ENCODE measurements around the gene MOB3A. TPM values are rescaled to one million over a fixed set of nuclear protein-coding genes. Genes with fewer than 3 reads are reported as not detected.

MOB3A gene
- total and polyA plus RNA-seq, 2 of the 13 experiments (the other 11 are each of a cell fraction or from before 2014, with no cell fraction given) = 3.5 to 17.8 TPM

DNA sequence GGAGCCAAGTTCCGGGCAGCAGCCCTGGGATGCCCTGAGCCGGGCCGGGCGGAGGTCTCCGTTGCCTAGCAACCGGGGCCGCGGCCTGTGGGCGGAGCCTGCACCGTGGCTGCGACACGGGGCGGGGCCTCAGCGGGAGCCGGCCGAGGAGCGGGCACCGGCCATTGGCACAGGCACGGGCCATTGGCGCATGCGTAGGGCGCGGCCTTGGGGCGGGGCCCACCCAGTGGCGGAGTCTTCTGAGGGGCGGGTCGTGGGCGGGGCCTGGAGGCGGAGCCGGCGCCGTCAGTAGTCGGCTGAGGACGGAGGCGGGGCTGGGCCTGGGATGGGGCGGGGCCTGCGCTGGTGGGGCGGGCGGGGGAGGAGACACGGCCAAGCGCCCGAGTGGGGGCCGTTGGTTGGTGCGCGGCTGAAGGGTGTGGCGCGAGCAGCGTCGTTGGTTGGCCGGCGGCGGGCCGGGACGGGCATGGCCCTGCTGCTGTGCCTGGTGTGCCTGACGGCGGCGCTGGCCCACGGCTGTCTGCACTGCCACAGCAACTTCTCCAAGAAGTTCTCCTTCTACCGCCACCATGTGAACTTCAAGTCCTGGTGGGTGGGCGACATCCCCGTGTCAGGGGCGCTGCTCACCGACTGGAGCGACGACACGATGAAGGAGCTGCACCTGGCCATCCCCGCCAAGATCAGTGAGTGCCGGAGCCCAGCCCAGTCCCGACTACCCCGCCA lies 515 bp upstream of the MOB3A start, which contains the start of gene IZUMO4 (continued):
- TF ChIP-seq, protein P1, sequence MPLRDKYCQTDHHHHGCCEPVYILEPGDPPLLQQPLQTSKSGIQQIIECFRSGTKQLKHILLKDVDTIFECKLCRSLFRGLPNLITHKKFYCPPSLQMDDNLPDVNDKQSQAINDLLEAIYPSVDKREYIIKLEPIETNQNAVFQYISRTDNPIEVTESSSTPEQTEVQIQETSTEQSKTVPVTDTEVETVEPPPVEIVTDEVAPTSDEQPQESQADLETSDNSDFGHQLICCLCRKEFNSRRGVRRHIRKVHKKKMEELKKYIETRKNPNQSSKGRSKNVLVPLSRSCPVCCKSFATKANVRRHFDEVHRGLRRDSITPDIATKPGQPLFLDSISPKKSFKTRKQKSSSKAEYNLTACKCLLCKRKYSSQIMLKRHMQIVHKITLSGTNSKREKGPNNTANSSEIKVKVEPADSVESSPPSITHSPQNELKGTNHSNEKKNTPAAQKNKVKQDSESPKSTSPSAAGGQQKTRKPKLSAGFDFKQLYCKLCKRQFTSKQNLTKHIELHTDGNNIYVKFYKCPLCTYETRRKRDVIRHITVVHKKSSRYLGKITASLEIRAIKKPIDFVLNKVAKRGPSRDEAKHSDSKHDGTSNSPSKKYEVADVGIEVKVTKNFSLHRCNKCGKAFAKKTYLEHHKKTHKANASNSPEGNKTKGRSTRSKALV (CRISPR knock-in tag; IDR thresholded peaks at IDR 0.05) = no peak
- TF ChIP-seq ZSCAN9 (CRISPR knock-in tag; IDR thresholded peaks at IDR 0.05; ENCODE audit: borderline replicate concordance) (no peak), PRMT3 (CRISPR knock-in tag; IDR thresholded peaks at IDR 0.05; ENCODE audit: borderline replicate concordance, low read depth) (no peak), ATF4 (CRISPR knock-in tag; IDR thresholded peaks at IDR 0.05) (no peak), ZBED4 (CRISPR knock-in tag; IDR thresholded peaks at IDR 0.05; ENCODE audit: borderline replicate concordance) (no peak), NFATC3 (CRISPR knock-in tag; IDR thresholded peaks at IDR 0.05) (no peak), ZNF317 (CRISPR knock-in tag; IDR thresholded peaks at IDR 0.05) (no peak), UBTF (CRISPR knock-in tag; IDR thresholded peaks at IDR 0.05) (no peak), ZNF136 (CRISPR knock-in tag; IDR thresholded peaks at IDR 0.05; ENCODE audit: low read depth) (no peak), SUZ12 (IDR thresholded peaks at IDR 0.05; ENCODE audit: low read depth, low read length) (no peak), TCF7L2 (IDR thresholded peaks at IDR 0.05; ENCODE audit: low read depth, low read length) (no peak), SAP130 (CRISPR knock-in tag; IDR thresholded peaks at IDR 0.05; ENCODE audit: low read depth) (peak; percentile 80), ESRRA (CRISPR knock-in tag; IDR thresholded peaks at IDR 0.05; ENCODE audit: low read depth) (peak; percentile 4; the same call in 1 of the 2 replicates), NFIB (CRISPR knock-in tag; IDR thresholded peaks at IDR 0.05; ENCODE audit: borderline replicate concordance) (no peak), ZNF329 (CRISPR knock-in tag; IDR thresholded peaks at IDR 0.05; ENCODE audit: low read depth) (0 out of 2 replicates have a peak, but pooled peaks have one; percentile 12), MAZ (IDR thresholded peaks at IDR 0.05; ENCODE audit: borderline replicate concordance, low read depth, low read length) (peak; percentile 28), MAZ (CRISPR knock-in tag; IDR thresholded peaks at IDR 0.05; ENCODE audit: low read depth) (no peak; the same call in none of the 2 replicates), ETV6 (CRISPR knock-in tag; conservative IDR thresholded peaks at IDR 0.05) (0 out of 2 replicates have a peak, but pooled peaks have one; percentile 0), ZNF75D (CRISPR knock-in tag; IDR thresholded peaks at IDR 0.05; ENCODE audit: borderline replicate concordance) (no peak)

All from HepG2 (cell line).